GM18951 (cell line): Measurements from ENCODE around the gene AGBL1.

ENCODE experiments used
- POLR2A ChIP-seq: IDR thresholded peaks from 4 replicates; pipeline ENCODE4 v1.6.1; 2011; ENCODE audit warnings: mild to moderate bottlenecking; ENCODE audit not compliant: insufficient read length, insufficient read depth; ENCODE audit errors: extremely low read depth
- in situ Hi-C: fragments of 300-500 bp; cut with MboI; formaldehyde crosslinking; loops from one replicate; pipeline ENCODE4 v1.12.0; 2022; ENCODE audit warnings: low sequenced_read_pairs, mixed read lengths, inconsistent platforms; ENCODE audit not compliant: unreplicated experiment

The AGBL1 gene

DNA sequence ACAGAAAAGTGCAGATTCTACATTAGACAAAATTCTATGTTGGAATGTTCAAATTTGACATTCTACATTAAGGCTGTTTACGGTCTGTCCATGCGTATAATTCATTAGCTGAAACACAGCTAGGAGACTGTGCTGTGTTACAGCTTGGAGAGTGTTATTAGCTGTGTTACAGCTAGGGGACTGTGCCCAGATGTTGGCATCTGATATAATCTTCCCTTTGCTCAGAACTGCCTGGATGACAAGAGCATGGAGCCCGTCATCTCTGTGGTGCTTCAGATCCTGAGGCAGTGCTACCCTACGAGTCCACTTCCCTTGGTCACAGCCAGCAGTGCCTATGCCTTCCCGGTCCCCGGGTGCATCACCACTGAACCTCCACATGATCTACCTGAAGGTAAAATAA lies 177.0 kb downstream of the AGBL1 start:
- in situ Hi-C loops: no loop called here

GRCh38 chr15:86259589-86259988 lies 179.9 kb downstream of the AGBL1 start:
- in situ Hi-C loops: no loop called here
- TF ChIP-seq POLR2A: no peak

More for the DNA sequence above, 177.0 kb downstream of the AGBL1 start:
- TF ChIP-seq POLR2A: no peak

DNA sequence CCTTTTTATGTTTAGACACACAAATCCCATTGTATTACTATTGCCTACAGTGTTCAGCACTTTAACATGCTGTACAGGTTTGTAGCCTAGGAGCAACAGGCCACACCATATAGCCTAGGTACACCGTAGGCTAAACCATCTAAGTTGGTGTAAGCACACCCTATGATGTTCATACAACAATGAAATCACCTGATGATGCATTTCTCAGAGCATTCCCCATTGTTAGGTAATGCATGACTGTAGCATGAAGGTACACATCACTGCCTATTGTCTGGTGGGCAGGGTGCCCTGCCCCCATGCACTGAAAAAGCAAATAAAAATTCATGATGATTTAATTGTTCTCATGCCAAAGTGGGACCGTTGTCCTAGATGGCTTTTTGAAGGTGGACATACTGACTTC lies 183.6 kb downstream of the AGBL1 start:
- no peak for TF ChIP-seq POLR2A
- in situ Hi-C loops: no loop called here

GRCh38 chr15:86266896-86267484 lies 187.3 kb downstream of the AGBL1 start:
- no peak for TF ChIP-seq POLR2A
- in situ Hi-C loops: no loop called here

GRCh38 chr15:86267892-86268291 lies 188.2 kb downstream of the AGBL1 start:
- TF ChIP-seq POLR2A: no peak
- in situ Hi-C loops: no loop called here

DNA sequence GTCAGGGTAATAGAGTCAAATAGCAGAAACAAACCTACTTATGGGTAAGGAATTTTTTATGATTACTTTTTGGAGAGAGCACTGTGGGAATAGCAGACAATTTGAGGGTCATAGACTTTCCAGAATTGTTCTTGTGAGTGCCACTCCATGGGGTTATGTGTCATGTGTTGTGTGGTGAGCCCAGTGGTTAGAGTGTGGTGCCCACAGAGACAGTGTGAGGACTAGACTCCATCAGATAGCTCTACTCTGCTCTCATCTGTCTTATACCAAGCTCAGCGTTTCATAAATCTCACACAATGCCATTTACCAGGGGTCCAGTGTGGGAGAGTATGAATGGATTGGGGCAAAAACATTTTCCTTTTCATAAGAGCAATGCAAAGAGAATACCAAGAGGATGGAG lies 188.9 kb downstream of the AGBL1 start:
- TF ChIP-seq POLR2A: no peak
- in situ Hi-C loops: no loop called here

DNA sequence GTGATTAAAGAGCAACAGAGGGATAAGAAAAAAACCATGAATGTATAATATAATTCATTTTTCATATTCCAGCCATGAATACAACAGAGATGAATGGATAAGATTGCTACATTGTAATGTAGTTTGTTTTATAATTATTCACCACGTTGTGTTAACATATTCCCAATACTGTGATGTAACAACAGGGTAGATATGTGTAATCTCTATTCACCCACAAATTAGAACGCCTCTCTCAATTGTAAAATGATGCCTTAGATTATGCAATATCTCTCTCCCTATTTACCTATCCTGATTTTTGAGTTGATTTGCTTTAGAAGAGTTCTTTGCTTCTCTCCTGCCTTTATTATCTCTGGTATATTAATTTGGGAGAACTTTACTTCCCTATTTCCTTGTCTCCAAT lies 193.6 kb downstream of the AGBL1 start:
- in situ Hi-C loops: no loop called here

DNA sequence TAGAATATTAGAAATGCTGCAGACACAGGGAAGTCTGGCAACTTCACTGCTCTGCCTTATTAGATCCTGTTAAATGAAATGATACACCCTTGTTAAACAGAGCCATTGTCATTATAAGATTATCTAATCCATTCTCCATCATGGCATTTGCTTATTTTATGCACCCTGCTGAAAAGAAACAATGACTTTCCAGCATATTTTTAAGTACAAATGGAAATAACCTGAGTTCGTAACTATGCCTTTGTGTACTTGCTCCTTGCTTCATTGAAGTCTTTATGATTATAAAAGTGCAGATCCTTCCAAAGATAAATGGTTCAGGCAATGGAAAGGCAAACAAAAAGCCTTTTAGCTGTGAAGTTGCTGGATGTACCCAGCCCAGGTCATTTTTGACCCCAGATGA lies 195.7 kb downstream of the AGBL1 start:
- in situ Hi-C loops: no loop called here
- no peak for TF ChIP-seq POLR2A

More for the DNA sequence above, 193.6 kb downstream of the AGBL1 start:
- TF ChIP-seq POLR2A: no peak

DNA sequence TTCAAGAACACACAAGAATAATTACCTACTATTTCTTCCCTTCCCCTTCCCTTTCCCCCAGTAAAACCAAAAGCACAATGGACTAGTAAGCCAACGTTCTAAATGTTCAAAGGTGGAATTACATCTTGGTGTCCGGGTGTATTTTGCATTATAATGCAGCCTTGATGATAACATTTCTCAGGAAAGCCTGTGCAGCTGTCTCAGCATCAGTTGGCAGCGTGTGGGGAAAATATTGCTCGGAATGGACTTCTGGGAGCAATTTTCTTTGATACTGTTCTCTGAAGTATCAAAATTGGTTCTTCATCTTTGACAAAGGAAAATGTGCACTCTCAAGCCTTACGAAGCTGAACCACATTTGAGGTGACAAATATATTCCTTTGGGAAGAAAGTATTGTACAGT lies 198.9 kb downstream of the AGBL1 start:
- in situ Hi-C loops: no loop called here
- TF ChIP-seq POLR2A: no peak

- in situ Hi-C loops: no loop called here
- no peak for TF ChIP-seq POLR2A
Observed at GRCh38 chr15:86284635-86285034, 205.0 kb downstream of the AGBL1 start.

GRCh38 chr15:86295511-86295910 lies 215.8 kb downstream of the AGBL1 start:
- no peak for TF ChIP-seq POLR2A
- in situ Hi-C loops: no loop called here

GRCh38 chr15:86296769-86297168 lies 217.1 kb downstream of the AGBL1 start:
- no peak for TF ChIP-seq POLR2A
- in situ Hi-C loops: no loop called here

DNA sequence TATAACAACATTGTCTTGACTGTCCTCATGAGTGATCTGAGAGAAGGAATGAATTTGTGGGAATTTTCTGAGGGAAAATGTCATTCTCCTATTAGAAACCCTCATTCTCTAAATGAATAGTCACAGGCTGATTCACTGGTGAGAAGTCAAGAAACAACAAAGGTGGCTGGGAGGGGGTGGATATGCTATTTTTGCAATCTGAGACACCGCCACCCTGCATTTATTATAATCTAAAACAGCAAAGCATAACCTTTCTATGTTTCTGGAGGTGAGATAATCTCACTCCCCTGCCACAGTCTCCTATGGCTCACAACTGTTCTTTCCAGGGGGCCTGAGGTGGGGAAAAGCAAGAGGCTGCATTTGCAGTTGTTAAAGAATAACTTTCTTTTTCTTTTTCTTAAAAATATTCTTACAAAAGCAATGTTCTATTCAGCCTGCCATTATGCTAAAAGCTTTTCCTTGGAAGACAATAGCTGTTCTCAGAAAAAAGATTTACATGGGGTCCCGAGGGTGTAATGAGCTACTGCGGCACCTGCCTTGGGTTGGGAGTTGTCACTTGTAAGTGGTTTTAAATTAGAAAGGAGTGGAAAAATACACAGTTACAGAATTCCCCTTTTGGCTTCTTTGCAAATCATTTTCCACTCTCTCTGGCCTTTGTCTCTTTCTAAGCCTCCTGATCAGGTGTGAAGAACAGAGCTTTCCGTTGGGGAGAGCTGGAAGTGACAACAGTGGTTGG lies 220.9 kb downstream of the AGBL1 start:
- in situ Hi-C loops: no loop called here
- TF ChIP-seq POLR2A: no peak

- TF ChIP-seq POLR2A: no peak
Observed at GRCh38 chr15:86311568-86312280, 232.1 kb downstream of the AGBL1 start.

More at GRCh38 chr15:86311568-86312280, 232.1 kb downstream of the AGBL1 start:
- in situ Hi-C loops: no loop called here
